T-helper 22 cell (primary cell): ENCODE data around the gene IGF1R.

Source experiments
- DNase-seq: peaks from one replicate; pipeline ENCODE4 v3.0.0-alpha.2; 2020; ENCODE audit warnings: low read depth

Gene IGF1R

DNA sequence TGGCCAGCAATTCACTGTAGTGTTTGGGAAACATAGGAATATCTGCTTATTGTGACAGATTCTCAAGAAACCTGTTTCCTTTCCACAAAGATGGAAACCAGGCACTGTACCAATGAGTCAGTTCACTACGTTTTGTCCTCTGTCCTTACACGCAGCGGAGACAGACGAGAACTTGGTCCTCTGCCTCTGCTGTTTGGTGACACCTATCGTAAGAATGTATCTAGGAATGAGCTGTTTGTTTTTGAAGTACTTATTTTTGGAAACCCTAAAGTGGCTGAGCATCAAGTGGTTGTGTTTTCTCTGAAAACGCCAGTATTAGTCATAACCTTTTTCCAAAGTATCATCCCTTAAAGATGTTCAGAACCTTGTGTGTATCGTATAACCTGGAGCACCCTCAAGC is 266.3 kb downstream of the IGF1R start:
- DNase-seq, result no peak

DNA sequence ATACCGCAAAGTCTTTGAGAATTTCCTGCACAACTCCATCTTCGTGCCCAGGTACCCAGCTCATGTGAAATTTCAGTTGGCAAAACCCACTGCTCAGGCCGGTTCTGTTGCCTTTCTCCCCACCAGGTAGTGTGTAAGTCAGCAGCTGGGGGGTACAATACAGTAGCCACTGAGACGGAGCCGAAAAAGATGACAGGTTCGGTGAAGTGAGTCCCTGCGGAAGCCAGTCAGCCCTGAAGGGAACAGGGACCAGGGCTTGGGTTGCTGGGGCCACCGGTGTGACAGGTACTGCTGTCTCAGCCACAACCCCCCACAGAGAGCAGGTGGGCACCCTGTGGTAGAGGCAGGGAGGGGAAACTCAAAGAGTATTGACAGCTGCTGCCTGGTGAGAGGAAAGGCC is 268.5 kb downstream of the IGF1R start:
- DNase-seq, result no peak

- DNase-seq, result no peak
Measured at GRCh38 chr15:98917417-98917816, 269.1 kb downstream of the IGF1R start.

DNA sequence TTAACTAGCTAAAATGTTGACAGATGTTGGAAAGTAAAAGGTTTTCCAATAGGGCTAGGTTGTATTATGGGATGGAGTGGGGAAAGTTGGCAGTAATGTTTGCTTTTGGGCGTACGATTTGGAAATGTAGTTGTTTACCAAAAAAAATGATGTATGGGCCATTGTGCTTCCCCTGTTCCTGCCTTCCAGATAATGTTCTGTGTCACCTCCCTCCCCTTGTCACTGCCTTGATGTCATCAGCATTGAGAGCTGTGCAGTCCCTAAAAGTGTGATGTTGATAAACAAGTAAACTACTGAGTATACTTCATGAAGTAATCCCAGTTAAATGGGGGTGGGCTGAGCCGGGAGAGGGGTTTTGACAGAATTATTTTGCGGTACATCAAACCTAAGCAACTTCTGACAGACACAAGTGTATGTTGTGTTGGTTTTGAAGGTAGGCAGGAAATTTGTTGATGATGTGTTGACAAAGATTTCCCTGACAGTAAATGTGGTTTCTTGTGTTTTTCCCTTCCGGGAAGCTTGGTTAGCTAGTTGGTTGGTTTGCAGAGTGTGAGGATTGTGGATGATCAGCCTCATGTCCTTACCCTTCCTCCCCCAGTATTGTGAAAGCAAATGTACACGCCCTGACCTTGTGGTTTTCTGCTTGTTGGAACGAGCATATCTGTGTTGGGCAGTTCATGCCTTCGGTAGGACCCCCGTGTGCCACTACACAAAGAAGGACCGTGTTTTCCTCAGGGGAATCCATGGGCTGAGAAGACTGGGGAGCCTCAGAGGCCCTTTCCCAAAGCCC is 271.9 kb downstream of the IGF1R start:
- DNase-seq, result no peak

- no peak for DNase-seq
Measured at GRCh38 chr15:98923171-98923570, 274.8 kb downstream of the IGF1R start.

GRCh38 chr15:98923579-98923978 is 275.2 kb downstream of the IGF1R start:
- no peak for DNase-seq

DNA sequence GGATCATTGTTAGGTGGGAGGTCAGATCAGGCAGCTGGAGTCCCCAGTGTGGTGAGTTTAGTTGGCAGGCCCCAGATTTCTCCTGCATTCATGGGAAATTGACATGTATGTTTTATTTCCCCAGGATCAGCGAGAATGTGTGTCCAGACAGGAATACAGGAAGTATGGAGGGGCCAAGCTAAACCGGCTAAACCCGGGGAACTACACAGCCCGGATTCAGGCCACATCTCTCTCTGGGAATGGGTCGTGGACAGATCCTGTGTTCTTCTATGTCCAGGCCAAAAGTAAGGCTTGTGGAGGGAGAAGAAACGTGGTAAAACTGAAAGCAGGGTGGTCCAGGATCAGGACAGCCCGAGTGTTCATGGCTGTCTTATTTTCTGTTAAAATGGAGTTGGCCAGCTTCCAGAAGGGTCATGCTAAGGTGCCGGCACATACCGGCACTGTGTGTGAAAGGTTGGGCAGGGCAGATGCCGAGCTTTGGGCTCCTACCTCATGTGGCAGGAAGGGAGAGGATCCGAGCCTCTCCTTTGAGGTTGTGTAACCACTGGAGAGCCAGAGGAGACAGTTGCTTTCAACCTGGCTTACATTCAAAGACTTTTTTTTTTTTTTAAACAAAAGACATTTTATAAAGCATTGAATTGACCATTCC is 276.2 kb downstream of the IGF1R start:
- DNase-seq, result no peak

- DNase-seq, result no peak
Measured at GRCh38 chr15:98926236-98926635, 277.9 kb downstream of the IGF1R start.

DNA sequence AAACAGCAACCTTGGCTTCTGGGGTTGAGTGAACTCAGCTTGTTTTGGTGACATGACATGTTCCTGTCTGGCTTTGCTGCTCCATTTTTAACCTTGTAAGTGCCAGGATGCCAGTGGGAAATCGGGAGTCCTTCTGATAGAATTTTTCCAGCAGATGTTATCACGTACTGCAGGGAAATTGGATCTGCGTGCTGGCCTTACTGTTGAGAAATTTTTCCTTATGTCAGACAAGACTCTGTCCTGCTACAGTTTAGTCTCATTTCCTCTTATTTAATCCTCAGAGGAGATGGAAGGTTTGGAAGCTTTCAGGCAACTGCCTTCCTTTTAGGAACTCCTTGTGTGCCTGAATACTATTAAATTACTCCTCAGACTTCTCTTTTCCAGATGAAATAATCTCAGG is 278.7 kb downstream of the IGF1R start:
- no peak for DNase-seq

- DNase-seq, result no peak
Measured at GRCh38 chr15:98927996-98928395, 279.7 kb downstream of the IGF1R start.

GRCh38 chr15:98930576-98930975 is 282.2 kb downstream of the IGF1R start:
- DNase-seq, result no peak

DNA sequence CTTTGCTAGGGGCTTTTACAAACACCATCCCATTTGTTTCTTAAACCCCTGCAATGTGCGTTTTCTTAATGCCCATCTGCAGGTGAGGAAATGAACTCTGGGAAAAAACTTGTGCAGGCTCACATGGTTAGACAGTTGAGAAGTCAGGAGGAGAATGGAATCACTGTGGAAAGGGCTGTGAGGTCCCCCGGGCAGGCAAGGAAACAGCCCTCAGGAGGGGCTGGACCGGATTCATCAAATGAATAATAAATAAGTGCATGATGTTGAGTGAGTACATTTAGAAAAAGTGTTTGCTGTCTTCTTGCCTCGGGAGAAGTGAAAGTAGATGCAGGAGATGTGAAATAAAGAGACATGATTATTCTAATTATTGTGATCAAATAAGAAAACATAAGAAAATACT is 282.7 kb downstream of the IGF1R start:
- no peak for DNase-seq

GRCh38 chr15:98933406-98933805 is 285.1 kb downstream of the IGF1R start:
- DNase-seq, result no peak

GRCh38 chr15:98935736-98936135 is 287.4 kb downstream of the IGF1R start:
- DNase-seq, result no peak

DNA sequence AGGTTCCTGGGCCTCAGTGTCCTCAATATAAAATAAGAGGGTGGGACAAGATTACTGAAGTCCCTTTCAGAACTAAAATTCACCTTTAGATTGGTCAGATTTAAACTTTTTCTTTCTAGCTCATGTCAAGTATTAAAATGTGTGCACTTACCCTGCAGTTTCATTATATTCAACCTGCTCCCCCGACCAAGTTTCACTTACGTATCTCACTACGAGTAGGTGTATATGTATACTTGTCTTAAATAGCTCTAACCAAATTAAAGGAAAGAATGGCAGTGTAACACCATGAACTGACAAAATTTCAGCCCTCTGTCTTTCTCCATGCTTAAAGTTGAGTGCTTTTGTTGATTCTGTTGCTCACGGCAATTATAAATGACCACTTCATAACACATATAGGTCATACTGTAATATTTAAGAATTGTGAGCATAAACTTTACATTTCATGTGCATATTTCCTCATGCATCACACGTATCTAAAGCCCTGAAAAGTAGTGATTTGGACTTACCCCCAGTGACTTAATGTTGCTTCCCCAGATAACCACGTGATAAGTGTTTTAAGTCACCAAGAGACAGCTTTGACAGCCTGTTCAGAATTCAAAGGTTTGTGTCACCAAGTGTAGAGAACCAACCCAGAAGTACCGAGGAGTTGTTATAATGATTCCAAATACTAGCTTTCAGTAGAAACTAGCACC is 289.2 kb downstream of the IGF1R start:
- no peak for DNase-seq

GRCh38 chr15:98938105-98938417 is 289.7 kb downstream of the IGF1R start:
- DNase-seq, result no peak

DNA sequence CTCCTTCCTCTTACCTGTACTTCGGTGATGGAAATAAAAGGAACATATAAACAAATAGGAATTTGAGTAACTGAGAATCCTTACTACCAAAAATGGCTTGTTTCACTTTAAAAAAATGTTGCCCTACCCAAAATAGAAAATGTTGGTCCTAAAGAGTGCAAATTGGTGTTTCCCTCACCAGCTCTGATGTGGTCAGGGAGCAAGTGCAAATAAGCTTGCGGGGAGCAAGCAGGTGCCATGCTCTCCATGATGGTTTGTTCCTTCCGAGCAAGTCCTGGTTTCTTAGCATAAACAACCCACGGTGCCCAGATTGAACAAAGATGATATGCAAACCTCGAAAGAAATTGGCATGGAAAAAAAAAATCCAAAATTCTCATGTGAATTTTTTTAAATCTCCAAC is 290.5 kb downstream of the IGF1R start:
- DNase-seq, result no peak

GRCh38 chr15:98939311-98940080 is 291.2 kb downstream of the IGF1R start:
- DNase-seq, result no peak

- DNase-seq, result no peak
Measured at GRCh38 chr15:98941595-98942255, 293.4 kb downstream of the IGF1R start.

DNA sequence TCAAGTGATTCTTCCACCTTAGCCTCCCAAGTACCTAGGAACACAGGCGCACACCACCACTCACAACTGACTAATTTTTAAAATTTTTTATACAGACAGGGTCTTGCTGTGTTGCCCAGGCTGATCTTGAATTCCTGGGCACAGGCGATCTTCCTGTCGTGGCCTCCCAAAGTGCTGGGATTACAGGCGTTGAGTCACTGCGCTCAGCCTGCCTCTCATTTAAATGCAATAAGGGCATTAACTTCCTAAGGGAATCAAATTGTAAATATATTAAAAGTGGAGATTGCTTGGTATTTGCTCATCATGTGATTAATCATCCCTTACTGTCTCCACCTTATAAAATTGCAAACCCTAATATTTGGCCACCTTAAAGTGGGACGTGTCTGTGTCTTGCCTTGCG is 294.1 kb downstream of the IGF1R start:
- DNase-seq, result no peak

DNA sequence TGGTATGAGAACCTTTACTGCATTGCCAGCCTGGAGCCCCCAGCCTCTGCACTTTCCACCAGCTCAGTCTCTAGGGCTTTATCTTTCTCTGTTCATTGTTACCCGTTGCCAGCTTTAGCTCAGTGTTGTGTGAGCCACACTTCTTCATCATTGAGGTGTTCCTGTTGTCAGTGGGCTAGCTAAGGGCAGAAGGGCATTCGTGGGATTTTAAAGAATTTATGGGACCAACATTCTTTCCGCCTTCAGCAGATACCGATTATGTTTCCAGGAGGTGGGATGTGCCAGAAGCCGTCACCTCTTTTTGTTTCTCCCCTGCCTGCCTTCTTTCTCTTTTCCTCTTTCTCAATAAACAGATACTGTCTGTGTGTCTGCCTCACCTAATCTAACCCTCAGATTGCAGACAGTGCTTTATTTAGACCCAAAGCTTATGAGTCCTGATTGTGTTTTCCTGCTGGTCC is 294.7 kb downstream of the IGF1R start:
- DNase-seq, result no peak

- no peak for DNase-seq
Measured at GRCh38 chr15:98943601-98944151, 295.3 kb downstream of the IGF1R start.
